Effector CD8-positive, alpha-beta T cell (primary cell): ENCODE results near the gene ZDHHC18.
"Not testable (repeated sequence)": the region's sequence is repeated elsewhere in the genome, so short reads cannot be mapped to it uniquely, and the experiment has no call there.

Experiments
- DNase-seq: peaks from one replicate; lab custom pipeline; 2025; lab: John Stamatoyannopoulos, UW

The ZDHHC18 gene

GRCh38 chr1:26833432-26834405 is 7.2 kb downstream of the ZDHHC18 start:
- peak; percentile 79 for DNase-seq

GRCh38 chr1:26837665-26838064 is 11.2 kb downstream of the ZDHHC18 start:
- not testable (repeated sequence) for DNase-seq

GRCh38 chr1:26838474-26839338 is 12.2 kb downstream of the ZDHHC18 start:
- no peak for DNase-seq

- DNase-seq: no peak
These were observed 12.8 kb downstream of the ZDHHC18 start for GRCh38 chr1:26839339-26839722.

- DNase-seq: no peak
These were observed 13.3 kb downstream of the ZDHHC18 start for GRCh38 chr1:26839779-26840178.

GRCh38 chr1:26844424-26845196 is 18.1 kb downstream of the ZDHHC18 start:
- DNase-seq: no peak

- DNase-seq: not testable (repeated sequence)
These were observed 21.3 kb downstream of the ZDHHC18 start for GRCh38 chr1:26847826-26848225.

- DNase-seq: no peak
These were observed 22.0 kb downstream of the ZDHHC18 start for GRCh38 chr1:26848499-26848898.

- DNase-seq: no peak
These were observed 22.7 kb downstream of the ZDHHC18 start for GRCh38 chr1:26848941-26849774.

GRCh38 chr1:26851106-26851684 is 24.7 kb downstream of the ZDHHC18 start:
- no peak for DNase-seq

GRCh38 chr1:26852701-26853100 is 26.2 kb downstream of the ZDHHC18 start:
- DNase-seq: no peak

- peak; percentile 74 for DNase-seq
These were observed 26.7 kb downstream of the ZDHHC18 start for GRCh38 chr1:26853156-26853555.

GRCh38 chr1:26853600-26853999 is 27.1 kb downstream of the ZDHHC18 start:
- no peak for DNase-seq

- no peak for DNase-seq
These were observed 28.4 kb downstream of the ZDHHC18 start for GRCh38 chr1:26854906-26855305.

GRCh38 chr1:26855636-26856035 is 29.1 kb downstream of the ZDHHC18 start:
- DNase-seq: no peak

GRCh38 chr1:26856181-26856580 is 29.7 kb downstream of the ZDHHC18 start:
- no peak for DNase-seq

- DNase-seq: no peak
These were observed 30.3 kb downstream of the ZDHHC18 start for GRCh38 chr1:26856604-26857469.

- DNase-seq: no peak
These were observed 31.1 kb downstream of the ZDHHC18 start for GRCh38 chr1:26857473-26858060.

- no peak for DNase-seq
These were observed 31.7 kb downstream of the ZDHHC18 start for GRCh38 chr1:26858160-26858559.
